GM04504 (cell line): ENCODE results near the gene ASCL3.
A peak's percentile ranks its signal among the peaks of the same experiment; 100 is the strongest.
"Not testable (repeated sequence)": the region's sequence is repeated elsewhere in the genome, so short reads cannot be mapped to it uniquely, and the experiment has no call there.

Source experiments
- DNase-seq: peaks from one replicate; pipeline ENCODE4 v3.0.0-alpha.2; 2012; ENCODE audit warnings: low read depth

Gene ASCL3

GRCh38 chr11:8947230-8947943 lies 4.6 kb upstream of the ASCL3 start:
- DNase-seq = no peak

- no peak for DNase-seq
Observed at GRCh38 chr11:8941341-8942103, 1.3 kb downstream of the ASCL3 start.

DNA sequence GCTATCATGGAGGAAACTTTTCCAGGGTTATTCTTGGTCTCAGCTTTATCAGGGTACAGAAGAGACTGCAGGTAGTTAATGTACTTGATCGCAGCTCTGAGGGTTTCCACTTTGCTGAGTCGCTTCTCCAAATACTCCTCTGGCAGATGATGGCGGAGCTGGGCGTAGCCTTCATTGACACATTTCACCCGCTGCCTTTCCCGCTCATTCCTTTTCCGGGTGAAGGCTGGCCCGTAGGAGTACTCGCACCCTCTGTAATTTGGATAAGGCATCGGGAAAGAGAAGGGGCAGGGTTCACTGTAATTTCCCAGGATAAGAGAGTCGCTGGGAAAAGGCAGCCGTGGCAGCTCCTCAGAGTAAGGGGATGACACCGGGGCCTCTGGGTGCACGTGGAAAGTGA lies 5.2 kb downstream of the ASCL3 start:
- DNase-seq = no peak

- DNase-seq = no peak
Observed at GRCh38 chr11:8937159-8937558, 5.7 kb downstream of the ASCL3 start.

DNA sequence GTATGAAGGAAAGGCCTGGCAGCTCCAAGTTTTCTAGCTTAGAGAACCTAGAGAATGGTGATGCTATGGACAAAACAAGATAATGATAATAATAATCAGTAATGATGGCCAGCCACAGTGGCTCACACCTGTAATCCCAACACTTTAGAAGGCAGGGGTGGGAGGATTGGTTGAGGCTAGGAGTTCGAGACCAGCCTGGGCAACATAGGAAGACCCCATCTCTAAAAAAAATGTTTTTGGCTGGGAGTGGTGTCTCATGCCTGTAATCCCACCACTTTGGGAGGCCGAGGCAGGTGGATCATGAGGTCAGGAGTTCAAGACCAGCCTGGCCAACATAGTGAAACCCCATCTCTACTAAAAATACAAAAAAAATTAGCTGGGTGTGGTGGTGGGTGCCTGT lies 7.0 kb downstream of the ASCL3 start:
- not testable (repeated sequence) for DNase-seq

GRCh38 chr11:8934742-8935488 lies 7.9 kb downstream of the ASCL3 start:
- DNase-seq = no peak

DNA sequence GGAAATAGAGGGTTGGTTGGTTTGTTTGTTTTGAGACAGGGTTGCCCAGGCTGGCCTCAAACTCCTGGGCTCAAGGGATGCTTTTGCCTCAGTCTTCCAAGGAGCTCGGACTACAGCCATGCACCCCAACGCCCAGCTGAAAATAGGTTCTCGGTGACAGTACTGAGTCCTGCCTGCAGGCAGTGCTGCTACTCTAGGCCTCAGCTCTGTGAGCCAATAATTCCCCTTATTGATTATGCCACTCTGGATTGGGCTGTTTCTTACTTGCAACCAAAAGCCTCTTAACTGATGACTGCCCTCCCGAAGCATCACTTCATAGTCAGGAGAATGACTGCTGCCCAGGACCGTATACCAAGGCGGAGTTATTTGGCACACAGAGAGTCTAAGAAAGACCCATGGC lies 8.9 kb downstream of the ASCL3 start:
- DNase-seq = no peak

GRCh38 chr11:8932564-8933180 lies 10.1 kb downstream of the ASCL3 start, which contains the start of gene C11orf16:
Gene C11orf16, minus strand, starts transcription at chr11:8932947. Its CDS starts 639 bp downstream, at chr11:8932308.
- no peak for DNase-seq

DNA sequence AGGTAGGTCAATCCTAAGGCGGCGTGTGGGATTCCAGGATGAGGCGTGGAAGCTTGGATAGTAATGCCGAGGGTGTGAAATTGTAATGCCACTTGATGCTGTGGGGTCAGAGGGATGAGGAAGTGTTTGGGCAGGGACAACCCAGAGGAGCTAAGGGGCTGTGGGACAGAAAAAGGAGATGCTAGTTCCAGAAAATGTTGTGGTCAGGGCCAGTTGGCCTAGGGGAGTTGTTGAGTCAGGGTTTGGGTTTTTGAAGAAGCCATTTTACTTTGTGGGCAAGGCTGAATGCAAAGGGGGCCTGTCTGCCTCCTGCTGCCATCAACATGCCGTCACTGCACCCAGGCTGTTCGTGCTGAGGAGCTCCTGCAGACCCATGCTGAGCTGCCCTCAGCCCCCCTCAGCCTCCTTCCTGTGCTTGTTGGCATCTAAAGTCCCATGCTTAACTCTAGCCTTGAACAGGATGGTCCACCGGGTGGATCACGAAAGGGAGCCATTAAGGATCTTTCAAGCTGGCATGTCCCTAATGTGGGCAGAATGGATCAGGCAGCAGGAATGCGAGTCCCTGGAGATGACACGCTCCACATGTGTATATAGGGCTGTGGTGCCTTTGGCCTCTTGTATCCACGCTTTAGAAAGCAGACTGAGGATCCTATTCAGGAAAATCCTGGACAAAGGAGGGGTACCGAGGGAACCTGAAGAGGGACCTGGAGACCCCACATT lies 12.2 kb downstream of the ASCL3 start:
- DNase-seq = no peak

DNA sequence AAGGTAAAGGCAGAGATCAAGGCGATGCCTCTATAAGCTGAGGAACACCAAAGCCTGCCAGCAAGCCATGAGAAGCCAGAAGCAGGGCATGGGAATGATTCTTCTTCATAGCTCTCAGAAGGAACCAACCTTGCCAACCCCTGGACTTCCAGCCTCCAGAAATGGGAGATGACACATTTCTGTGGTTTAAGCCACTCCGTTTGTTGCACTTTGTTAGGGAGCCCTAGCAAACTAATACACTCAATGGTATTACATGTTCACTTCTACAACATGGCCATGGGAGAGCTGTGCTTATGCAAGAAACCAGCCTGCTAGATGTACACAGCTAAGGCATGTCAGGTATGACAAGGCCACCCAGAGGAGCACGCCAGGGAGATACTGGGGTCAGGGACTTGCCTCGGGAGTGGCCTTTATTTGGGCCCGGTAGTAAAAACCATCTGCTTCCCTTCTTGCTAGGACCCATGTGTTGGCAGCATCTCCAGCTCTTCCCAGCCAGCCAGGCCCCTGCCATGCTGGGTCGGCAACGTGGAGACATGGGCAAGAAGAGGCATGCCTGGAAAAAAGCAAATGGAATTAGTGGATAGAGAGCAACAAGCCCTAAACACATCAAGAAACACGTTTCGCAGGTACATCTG lies 13.7 kb downstream of the ASCL3 start:
- DNase-seq = no peak

GRCh38 chr11:8928205-8928604 lies 14.6 kb downstream of the ASCL3 start:
- no peak for DNase-seq

DNA sequence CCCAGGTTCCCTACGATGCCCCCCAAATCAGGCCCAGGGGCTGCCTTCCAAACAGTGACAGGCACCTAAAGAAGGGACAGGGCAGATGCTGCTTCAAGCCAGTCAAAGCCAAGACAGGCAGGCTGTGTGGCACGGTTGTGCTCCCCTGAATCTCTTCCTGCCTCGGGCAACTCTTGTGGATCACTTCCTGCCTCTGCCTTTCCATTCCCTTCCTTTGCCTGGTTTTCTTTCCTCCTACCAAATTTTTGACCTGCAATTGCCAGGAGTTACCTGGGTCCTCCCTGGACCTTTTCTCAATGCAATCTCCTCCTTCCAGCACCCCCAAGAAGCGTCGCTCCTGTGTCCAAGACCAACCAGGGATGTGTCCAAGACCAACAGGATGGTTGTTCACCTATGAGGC lies 15.6 kb downstream of the ASCL3 start:
- no peak for DNase-seq

GRCh38 chr11:8926236-8926635 lies 16.6 kb downstream of the ASCL3 start:
- no peak for DNase-seq

- no peak for DNase-seq
Observed at GRCh38 chr11:8925711-8926110, 17.1 kb downstream of the ASCL3 start.

DNA sequence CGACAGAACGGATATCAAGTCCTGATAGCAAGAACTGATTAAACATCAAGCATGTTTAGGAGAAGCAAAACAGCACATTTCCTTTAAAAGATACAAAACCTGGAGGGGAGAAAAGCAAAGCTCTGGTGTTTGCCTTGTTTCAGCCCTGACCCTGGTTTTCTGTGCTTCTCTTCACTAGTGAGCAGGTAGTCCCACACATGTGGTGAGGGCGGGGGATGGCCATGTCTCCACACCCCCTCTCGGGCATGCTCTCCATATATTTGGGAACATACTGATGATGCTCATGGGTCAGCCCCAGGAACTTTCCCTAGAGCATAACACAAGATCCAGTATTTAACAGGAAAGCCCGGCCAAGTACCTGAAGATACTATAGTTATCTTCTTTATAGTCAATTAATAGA lies 20.1 kb downstream of the ASCL3 start:
- DNase-seq = no peak

DNA sequence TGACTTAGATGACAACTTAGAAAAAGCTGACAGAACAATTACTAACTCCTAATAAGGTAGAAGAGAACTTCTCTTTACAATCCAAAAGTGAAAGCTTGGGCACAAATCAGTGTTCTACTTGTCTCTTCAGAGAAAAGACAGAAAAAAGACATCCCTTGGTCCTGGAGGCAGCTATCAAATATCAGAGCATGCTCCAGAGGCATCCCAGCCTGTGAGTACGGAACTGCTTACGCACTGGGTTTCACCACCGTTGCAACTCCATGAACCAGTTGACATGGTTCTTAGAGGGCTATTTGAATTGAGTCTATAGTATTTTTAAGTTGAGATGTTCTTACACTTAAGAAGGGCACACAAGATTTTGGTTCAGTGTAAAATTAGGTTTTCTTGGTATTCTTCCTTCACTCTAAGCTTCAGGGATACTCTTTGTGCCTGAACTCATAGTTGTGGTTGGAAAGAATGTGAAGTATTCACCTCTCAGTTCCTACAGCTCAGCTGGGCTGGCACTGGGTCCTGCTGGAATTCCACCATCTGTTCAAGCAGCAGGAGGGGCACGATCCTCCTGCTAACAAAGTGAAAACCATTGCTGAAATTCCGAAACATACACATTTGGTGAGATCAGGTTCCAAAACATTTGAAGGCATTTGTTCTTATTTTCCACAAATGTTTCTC lies 25.5 kb downstream of the ASCL3 start:
- DNase-seq = peak; percentile 62

DNA sequence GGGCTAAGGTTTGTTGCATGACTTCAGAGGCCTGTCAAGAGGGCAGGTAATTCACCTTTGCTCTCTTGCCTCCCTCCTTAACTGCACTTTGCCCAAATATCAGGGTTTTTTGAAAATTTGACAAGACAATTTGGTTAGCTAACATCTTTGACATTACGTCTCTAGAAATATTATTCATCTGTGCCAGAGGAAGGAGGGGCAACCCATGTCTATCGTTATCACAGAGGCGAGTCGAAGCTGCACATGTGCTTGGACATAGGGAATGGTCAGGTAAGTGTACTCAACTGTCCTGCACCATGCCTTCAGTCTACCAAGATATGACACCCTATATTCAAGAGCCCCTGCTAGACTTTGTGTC lies 28.2 kb downstream of the ASCL3 start:
- DNase-seq = no peak

GRCh38 chr11:8913961-8914660 lies 28.7 kb downstream of the ASCL3 start:
- no peak for DNase-seq

- peak; percentile 85 for DNase-seq
Observed at GRCh38 chr11:8911029-8911823, 31.6 kb downstream of the ASCL3 start, which contains the start of gene AKIP1. Gene AKIP1, plus strand, starts transcription at chr11:8911189. Its CDS starts 261 bp downstream, at chr11:8911450.
